Stomach smooth muscle (tissue), 2 donors: ENCODE data around the gene STRADB.
A peak's percentile ranks its signal among the peaks of the same experiment; 100 is the strongest.

ENCODE experiments used
- H3K27ac ChIP-seq: one replicate; pipeline ENCODE4 v1.7.0; 2013; ENCODE audit warnings: mild to moderate bottlenecking, low read length, inconsistent platforms
- H3K27me3 ChIP-seq, 2 donors: one replicate each; pipeline ENCODE4 v1.7.0; 2013; ENCODE audit warnings: low read length in 2 of 2; ENCODE audit not compliant: insufficient read depth in 2 of 2, control insufficient read depth in 1 of 2
- H3K36me3 ChIP-seq, 2 donors: one replicate each; pipeline ENCODE4 v1.7.0; 2013; ENCODE audit warnings: low read length in 2 of 2; ENCODE audit not compliant: control insufficient read depth in 2 of 2, insufficient read depth in 2 of 2
- H3K4me1 ChIP-seq: one replicate; pipeline ENCODE4 v1.7.0; 2013; ENCODE audit warnings: low read length; ENCODE audit not compliant: control insufficient read depth, insufficient read depth
- H3K4me3 ChIP-seq, 2 donors: one replicate each; pipeline ENCODE4 v1.7.0; 2013; ENCODE audit warnings: low read length in 2 of 2
- H3K9ac ChIP-seq, 2 donors: one replicate each; pipeline ENCODE4 v1.7.0; 2013; ENCODE audit warnings: low read length in 2 of 2, mild to moderate bottlenecking in 1 of 2
- H3K9me3 ChIP-seq, 2 donors: one replicate each; pipeline ENCODE4 v1.7.0; 2013; ENCODE audit warnings: low read length in 2 of 2; ENCODE audit not compliant: control insufficient read depth in 2 of 2
- donor health status: healthy.
- donor health status: Pancreatic carcinoma.

STRADB gene, protein sequence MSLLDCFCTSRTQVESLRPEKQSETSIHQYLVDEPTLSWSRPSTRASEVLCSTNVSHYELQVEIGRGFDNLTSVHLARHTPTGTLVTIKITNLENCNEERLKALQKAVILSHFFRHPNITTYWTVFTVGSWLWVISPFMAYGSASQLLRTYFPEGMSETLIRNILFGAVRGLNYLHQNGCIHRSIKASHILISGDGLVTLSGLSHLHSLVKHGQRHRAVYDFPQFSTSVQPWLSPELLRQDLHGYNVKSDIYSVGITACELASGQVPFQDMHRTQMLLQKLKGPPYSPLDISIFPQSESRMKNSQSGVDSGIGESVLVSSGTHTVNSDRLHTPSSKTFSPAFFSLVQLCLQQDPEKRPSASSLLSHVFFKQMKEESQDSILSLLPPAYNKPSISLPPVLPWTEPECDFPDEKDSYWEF

DNA sequence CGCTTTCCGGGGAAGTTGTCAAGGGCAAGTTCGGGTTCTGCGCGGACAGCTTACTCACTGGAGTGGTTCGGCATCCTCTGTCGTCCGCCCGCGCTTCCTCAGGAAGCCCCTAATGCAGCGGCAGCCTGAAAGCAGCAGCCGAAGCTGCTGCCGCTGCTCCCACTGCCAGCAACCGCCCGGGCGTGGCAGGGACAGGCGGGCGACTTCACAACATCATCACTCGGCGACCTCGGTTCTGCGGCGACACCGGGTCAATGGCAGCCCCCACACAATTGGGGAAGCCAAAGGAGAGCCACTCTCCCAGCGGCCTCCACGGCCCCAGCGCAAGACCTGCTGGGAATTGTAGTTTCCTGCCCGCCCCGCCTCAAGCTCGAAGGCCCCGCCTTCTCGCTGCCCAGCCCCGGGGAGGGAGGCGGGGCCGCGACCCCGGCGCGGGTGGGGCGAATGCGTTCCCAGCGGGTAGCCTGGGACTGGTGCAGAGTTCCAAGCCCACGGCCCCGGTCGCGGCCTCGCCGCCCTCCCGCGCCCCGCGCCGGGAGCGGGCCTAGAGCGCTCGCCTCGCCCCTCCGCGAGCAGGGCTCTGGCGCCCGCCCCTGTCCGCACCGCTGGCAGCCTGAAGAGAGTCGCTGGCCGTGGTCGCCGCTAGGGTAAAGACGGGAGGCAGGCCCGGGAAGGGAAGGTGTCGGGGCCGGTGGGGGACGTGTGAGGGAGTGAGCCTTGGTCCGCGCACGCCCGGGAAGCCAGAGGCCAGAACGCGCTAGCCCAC lies at the start of gene STRADB, which contains the start of gene TRAK2:
TSS of gene STRADB (plus strand) at position 449 of the 766 bp plus-strand sequence. CDS start 3,101 bp downstream, outside the sequence.
TSS of gene TRAK2 (minus strand) at position 167 of the 766 bp plus-strand sequence. CDS start 30,951 bp downstream, outside the sequence.
- Histone ChIP-seq H3K4me1 (peaks cover 5% of the 10 kb centered on the region), H3K9ac (peak within 1 kb of the TSS; percentile 80 to 84), H3K27me3 (no peaks in the 10 kb centered on the region)

DNA sequence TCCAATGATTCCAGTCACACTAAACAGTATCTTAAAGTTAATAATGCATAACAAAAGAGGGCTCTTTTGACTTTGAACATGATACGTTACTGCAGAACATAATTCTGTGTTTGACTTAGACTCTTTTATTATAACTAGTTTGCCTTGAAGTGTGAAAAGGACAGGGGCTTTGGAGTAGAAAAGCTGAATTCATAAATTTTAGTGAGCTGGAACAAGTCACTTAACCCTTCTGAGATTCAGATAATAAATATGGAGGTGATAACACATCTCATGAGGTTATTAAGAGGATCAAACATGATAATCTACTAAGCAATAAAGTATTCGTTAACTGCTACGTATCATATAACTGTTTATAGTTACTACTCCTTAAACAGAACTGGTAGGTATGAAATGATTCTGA lies 49.7 kb upstream of the STRADB start:
- H3K27me3 ChIP-seq: no peaks in the 10 kb centered on the region
- H3K4me3 ChIP-seq: no peak overlapping the region
- no peak overlapping the region for H3K27ac ChIP-seq
- no peaks in the 10 kb centered on the region for H3K9me3 ChIP-seq
- H3K36me3 ChIP-seq: peaks cover 11 to 12% of the 10 kb centered on the region in 2 donors
- peaks cover 11% of the 10 kb centered on the region for H3K4me1 ChIP-seq
- H3K9ac ChIP-seq: no peak overlapping the region

More for the DNA sequence above, at the start of gene STRADB, which contains the start of gene TRAK2:
- Histone ChIP-seq H3K27ac (peak within 1 kb of the TSS; percentile 56), H3K36me3 (no peaks in the 10 kb centered on the region), H3K4me3 (peak within 1 kb of the TSS; percentile 67 to 92), H3K9me3 (no peaks in the 10 kb centered on the region)

DNA sequence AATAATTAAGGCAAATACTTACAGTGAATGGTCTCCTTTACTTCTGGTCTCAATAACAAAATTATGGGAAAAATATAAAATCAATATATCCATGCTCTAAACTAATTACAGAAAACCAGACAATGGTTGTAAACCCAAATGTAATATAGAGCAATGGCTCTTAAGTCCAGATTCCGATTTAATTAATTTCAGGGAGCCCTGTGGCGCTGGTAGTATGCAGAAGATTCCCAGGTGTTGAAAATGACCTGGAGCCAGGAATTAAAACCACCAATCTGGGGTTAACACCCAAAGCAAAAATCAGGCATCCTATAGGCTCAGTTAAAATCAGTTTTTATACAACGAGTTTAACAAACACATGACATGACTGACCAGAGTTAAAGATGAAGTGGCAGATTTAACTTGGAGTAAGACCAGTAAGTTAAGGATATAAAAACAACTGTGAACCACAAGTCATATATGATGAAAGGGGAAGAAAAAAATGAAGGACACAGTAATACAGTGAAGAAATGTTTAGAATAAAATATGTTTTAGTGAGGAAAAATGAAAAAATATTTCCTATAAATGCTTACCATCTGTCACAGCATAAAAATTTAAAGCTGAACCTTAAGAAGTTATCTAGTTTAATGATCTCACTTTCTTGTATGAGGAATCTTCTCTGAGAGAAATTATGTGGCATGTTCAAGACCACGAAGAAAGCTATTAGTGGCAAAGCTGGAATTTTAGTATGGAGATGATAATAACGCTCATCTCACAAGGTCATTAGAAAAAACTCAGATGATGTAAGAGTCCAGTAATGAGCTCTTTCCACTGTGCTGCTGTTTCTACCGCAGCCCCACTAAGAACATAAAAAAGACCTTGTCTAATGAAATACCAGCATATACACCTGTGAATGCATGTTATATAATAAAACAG lies 48.6 kb upstream of the STRADB start:
- H3K9me3 ChIP-seq: no peaks in the 10 kb centered on the region

DNA sequence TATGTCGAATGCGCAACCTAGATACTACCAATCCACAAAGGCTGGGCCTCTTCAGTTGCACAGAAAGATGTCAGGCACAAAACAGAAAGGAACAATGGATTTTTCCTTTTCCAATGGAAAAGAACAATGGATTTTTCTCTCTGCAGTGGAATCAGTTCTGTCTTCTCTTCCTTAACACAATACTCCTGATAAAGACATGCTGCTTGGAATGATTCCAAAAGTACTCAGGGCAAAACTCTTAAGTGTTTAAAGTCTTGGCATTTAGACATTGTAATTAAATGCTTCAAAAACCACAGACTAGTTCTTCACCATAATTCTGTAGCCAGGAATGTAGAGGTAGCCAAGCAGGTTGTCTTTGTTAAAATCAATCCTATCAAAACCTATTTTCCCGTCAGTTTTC lies 47.7 kb upstream of the STRADB start:
- Histone ChIP-seq H3K4me3 (no peak overlapping the region), H3K27ac (no peak overlapping the region), H3K36me3 (no peaks in the 10 kb centered on the region), H3K9me3 (no peaks in the 10 kb centered on the region), H3K27me3 (no peaks in the 10 kb centered on the region), H3K4me1 (peaks cover 11% of the 10 kb centered on the region), H3K9ac (no peak overlapping the region)

More for the DNA sequence above, 48.6 kb upstream of the STRADB start:
- Histone ChIP-seq H3K36me3 (peaks cover 2 to 3% of the 10 kb centered on the region in 2 donors), H3K4me3 (no peak overlapping the region), H3K9ac (no peak overlapping the region), H3K27ac (no peak overlapping the region), H3K4me1 (peaks cover 11% of the 10 kb centered on the region), H3K27me3 (no peaks in the 10 kb centered on the region)

DNA sequence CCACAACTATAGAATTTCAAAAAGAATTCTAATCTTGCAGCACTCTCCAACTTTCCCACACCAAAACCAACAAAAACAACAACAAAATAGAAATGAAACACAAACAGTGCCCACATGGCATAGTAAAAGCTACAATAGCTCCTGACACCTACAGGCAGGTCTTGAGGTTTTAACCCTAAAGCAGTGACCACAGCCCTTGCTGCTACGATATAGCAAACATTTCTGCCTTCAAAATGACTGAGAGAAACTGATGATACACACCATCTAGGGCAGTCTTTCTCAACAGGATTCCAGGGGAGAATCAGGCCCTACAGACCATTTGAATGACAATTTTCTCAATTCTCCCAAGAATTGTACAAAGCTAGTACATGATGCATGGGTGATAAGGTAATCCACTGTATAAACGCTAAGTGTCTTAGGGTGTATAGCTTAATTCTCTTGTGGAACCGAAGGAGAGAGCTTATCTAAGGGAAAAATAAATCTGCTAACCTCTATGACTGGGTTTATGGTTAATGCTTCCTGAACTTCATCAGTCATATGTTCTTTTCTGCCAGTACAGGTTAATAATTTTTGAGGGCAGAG lies 46.8 kb upstream of the STRADB start:
- Histone ChIP-seq H3K36me3 (no peaks in the 10 kb centered on the region), H3K27me3 (no peaks in the 10 kb centered on the region), H3K9me3 (no peaks in the 10 kb centered on the region), H3K4me1 (peaks cover 11% of the 10 kb centered on the region), H3K9ac (no peak overlapping the region), H3K4me3 (no peak overlapping the region), H3K27ac (no peak overlapping the region)

DNA sequence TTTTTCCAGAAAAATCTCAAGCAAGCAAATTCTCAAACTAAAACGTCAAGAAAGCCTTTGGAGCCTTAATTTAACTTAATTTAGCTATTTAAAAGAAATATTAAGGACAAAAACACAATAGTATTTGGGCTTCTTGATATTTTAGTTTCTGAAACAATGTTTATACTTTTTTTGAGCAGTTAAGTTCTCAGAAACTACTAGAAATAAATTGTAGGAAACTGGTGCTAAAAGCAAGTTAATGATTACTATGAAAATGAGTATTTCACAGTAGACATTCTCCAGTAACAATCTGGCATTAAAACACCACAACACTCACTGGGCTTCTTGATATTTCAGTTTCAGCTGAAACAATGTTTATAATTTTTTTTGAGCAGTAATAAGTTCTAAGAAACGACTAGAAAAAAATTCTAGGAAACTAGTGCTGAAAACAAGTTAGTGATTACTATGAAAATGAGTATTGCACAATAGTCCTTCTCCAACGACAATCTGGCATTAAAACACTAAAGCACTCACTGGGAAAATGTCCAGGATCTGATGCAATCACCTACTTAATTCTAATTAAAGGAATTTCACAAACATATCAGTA lies 45.4 kb upstream of the STRADB start:
- H3K36me3 ChIP-seq: no peaks in the 10 kb centered on the region
- no peak overlapping the region for H3K9ac ChIP-seq
- H3K4me3 ChIP-seq: no peak overlapping the region
- H3K4me1 ChIP-seq: peaks cover 11% of the 10 kb centered on the region
- H3K9me3 ChIP-seq: no peaks in the 10 kb centered on the region
- no peaks in the 10 kb centered on the region for H3K27me3 ChIP-seq
- H3K27ac ChIP-seq: no peak overlapping the region

DNA sequence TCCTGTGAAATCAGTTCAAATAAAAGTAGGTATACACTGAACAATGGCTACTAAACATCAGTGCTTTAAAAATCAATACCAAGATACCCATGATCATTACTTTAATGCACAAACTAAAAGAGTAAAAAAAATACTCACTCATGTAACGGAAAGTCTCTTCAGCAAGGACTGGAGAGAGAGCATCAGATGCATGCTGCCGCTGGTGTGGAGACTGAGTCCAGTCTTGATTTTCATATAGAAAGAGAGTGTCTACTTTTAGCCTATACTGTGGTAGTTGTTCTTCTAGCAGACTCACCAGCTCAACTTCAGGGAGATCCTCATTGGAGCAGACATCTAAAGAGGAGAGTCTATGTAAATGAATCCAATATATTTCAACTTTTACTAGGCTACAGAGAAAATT lies 44.3 kb upstream of the STRADB start:
- H3K4me3 ChIP-seq: peak overlapping the region in 1 of 2 donors; percentile 8

DNA sequence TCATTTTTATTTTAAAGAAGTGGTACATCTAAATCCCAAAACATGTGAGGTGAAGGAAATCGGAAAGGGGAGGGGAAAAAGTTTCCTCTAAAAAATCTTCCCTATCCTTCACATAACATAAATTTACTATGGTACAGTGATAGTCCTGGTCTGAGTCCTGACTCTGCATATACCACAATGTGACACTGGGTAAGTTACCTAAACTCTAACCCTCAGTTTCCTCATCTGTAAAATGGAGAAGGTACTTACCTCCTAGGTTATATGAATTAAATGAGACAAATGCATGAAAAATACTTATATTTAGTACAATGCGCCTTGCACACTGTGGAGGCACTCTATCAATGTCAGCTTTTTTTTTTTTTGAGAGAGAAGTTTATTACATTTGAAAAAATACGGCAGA lies 42.6 kb upstream of the STRADB start:
- no peak overlapping the region for H3K27ac ChIP-seq
- H3K4me3 ChIP-seq: no peak overlapping the region
- H3K9ac ChIP-seq: no peak overlapping the region
- H3K9me3 ChIP-seq: no peaks in the 10 kb centered on the region
- H3K4me1 ChIP-seq: peaks cover 10% of the 10 kb centered on the region
- no peaks in the 10 kb centered on the region for H3K27me3 ChIP-seq
- H3K36me3 ChIP-seq: no peaks in the 10 kb centered on the region

More for the DNA sequence above, 44.3 kb upstream of the STRADB start:
- Histone ChIP-seq H3K27me3 (no peaks in the 10 kb centered on the region), H3K27ac (no peak overlapping the region), H3K9ac (no peak overlapping the region), H3K9me3 (no peaks in the 10 kb centered on the region), H3K36me3 (no peaks in the 10 kb centered on the region), H3K4me1 (peaks cover 11% of the 10 kb centered on the region)

DNA sequence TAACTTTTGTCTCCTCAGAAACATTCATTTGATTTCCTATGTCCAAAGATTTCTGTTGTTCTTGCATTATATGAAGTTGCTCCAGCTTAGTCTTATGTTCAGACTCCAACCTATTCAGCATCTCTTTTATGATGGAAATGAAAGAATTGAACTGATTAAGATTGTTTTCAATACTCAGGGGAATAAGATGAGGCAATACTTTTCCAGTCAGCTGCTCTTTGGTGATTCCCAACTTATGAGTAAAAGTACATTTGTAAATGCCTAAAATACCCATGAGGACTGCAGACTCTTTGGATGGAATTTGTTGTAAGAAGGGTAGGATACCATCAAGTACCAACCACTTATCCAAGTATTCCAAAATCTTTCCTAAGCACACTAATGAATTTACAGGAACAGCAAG lies 40.1 kb upstream of the STRADB start:
- Histone ChIP-seq H3K27me3 (no peaks in the 10 kb centered on the region), H3K9me3 (no peaks in the 10 kb centered on the region), H3K4me3 (no peak overlapping the region), H3K9ac (no peak overlapping the region), H3K27ac (no peak overlapping the region), H3K4me1 (peaks cover 2% of the 10 kb centered on the region), H3K36me3 (no peaks in the 10 kb centered on the region)
